K562 (cell line): ENCODE measurements around the gene TLN1. TPM values are rescaled to one million over a fixed set of nuclear protein-coding genes. Genes with fewer than 3 reads are reported as not detected.

Source experiments
- BRF2 ChIP-seq: IDR thresholded peaks from 3 replicates; pipeline ENCODE4 v1.6.1; 2011; ENCODE audit warnings: borderline replicate concordance, mild to moderate bottlenecking; ENCODE audit not compliant: insufficient read length, insufficient read depth
- CREBBP ChIP-seq: IDR thresholded peaks from one replicate; pipeline ENCODE4 v1.6.1; 2012; ENCODE audit warnings: low read depth, mild to moderate bottlenecking, control low read depth, inconsistent platforms, low read length
- EGR1 ChIP-seq: fragments of 450-650 bp; conservative IDR thresholded peaks from 2 replicates; pipeline ENCODE4 v1.6.1; 2017; ENCODE audit warnings: mild to moderate bottlenecking
- GTF2F1 ChIP-seq: IDR thresholded peaks from 2 replicates; pipeline ENCODE4 v1.6.1; 2011; ENCODE audit warnings: low read depth, low read length, improper control_type of control experiment
- IRF2 ChIP-seq: sonication (generic); formaldehyde crosslinking; IDR thresholded peaks from 2 replicates; pipeline ENCODE4 v1.8.1; 2022; ENCODE audit warnings: mild to moderate bottlenecking, missing genetic modification reagents
- PML ChIP-seq: IDR thresholded peaks from 2 replicates; pipeline ENCODE4 v1.6.1; 2012; ENCODE audit warnings: low read length, inconsistent platforms
- RBM34 ChIP-seq: fragments of 200-400 bp; formaldehyde crosslinking; IDR thresholded peaks from 2 replicates; pipeline ENCODE4 v1.6.1; 2018; ENCODE audit warnings: low read length, borderline replicate concordance; ENCODE audit not compliant: insufficient read depth
- RFX1 ChIP-seq: fragments of 450-650 bp; IDR thresholded peaks from 2 replicates; pipeline ENCODE4 v1.6.1; 2016; ENCODE audit warnings: mild to moderate bottlenecking, moderate library complexity
- SIN3B ChIP-seq: fragments of 450-650 bp; IDR thresholded peaks from 2 replicates; pipeline ENCODE4 v1.6.1; 2017; ENCODE audit warnings: low read depth, mild to moderate bottlenecking, moderate library complexity
- SMARCC2 ChIP-seq: fragments of 450-650 bp; IDR thresholded peaks from 2 replicates; pipeline ENCODE4 v1.6.1; 2017; ENCODE audit warnings: antibody characterized with exemption, moderate library complexity, mild to moderate bottlenecking, low read depth
- SPI1 ChIP-seq: IDR thresholded peaks from 2 replicates; pipeline ENCODE4 v1.6.1; 2011; ENCODE audit warnings: low read depth, low read length, control low read depth, borderline replicate concordance
- SRSF1 ChIP-seq: fragments of 200-400 bp; formaldehyde crosslinking; IDR thresholded peaks from 2 replicates; pipeline ENCODE4 v1.6.1; 2017; ENCODE audit warnings: mild to moderate bottlenecking, low read depth, low read length, moderate library complexity
- TSC22D4 ChIP-seq: fragments of 450-650 bp; IDR thresholded peaks from 2 replicates; pipeline ENCODE4 v1.6.1; 2016; ENCODE audit warnings: missing genetic modification characterization, missing biosample characterization, control low read depth
- ZBTB43 ChIP-seq: sonication (generic); formaldehyde crosslinking; IDR thresholded peaks from 2 replicates; pipeline ENCODE4 v1.8.0; 2023; ENCODE audit warnings: mild to moderate bottlenecking, missing genetic modification reagents
- ZNF253 ChIP-seq: fragments of 250-450 bp; sonication (Bioruptor Pico); conservative IDR thresholded peaks from 2 replicates; pipeline ENCODE4 v1.6.1; 2021; ENCODE audit warnings: mild to moderate bottlenecking
- ZNF263 ChIP-seq: sonication (generic); formaldehyde crosslinking; IDR thresholded peaks from 2 replicates; pipeline ENCODE4 v1.8.0; 2022; ENCODE audit warnings: mild to moderate bottlenecking, missing genetic modification reagents, borderline replicate concordance
- ZNF318 ChIP-seq, 2 experiments: fragments of 450-650 bp; IDR thresholded peaks; 2 replicates each; pipeline ENCODE4 v1.6.1; 2016; ENCODE audit warnings: mild to moderate bottlenecking in 2 of 2, borderline replicate concordance in 1 of 2, low read depth in 1 of 2, moderate library complexity in 1 of 2
- ZNF830 ChIP-seq: fragments of 250-450 bp; sonication (Bioruptor Pico); IDR thresholded peaks from 2 replicates; pipeline ENCODE4 v1.5.0; 2021; ENCODE audit warnings: mild to moderate bottlenecking
- polyA plus RNA-seq, 8 experiments: library from polyadenylated mRNA; depleted of rRNA in 4 of 8; stranded (reverse) in 5 of 8; unstranded in 3 of 8; fragments of >200 nt; fragmentation: Nextera tagmentation in 2 of 8; fragmentation: Illumina TruSeq in 1 of 8; extraction: Ambion mirVana in 2 of 8; extraction: Trizol in 1 of 8; gene quantifications; 2 replicates each; pipeline versions ENCODE4 v1.2.1 to v1.2.3, GENCODE V29; 2011 to 2014; ENCODE audit warnings: inconsistent platforms in 1 of 8, missing spikeins in 1 of 8
- total RNA-seq, 7 experiments: library from RNA; depleted of rRNA in 6 of 7; stranded (reverse); fragments of >200 nt in 6 of 7; fragmentation: Illumina TruSeq in 2 of 7; extraction: Trizol in 2 of 7; gene quantifications; 2 replicates each; pipeline versions ENCODE4 v1.2.1 to v1.2.3, GENCODE V29; 2011 to 2021; ENCODE audit warnings: low replicate concordance in 1 of 7

TLN1 gene
- total and polyA plus RNA-seq, 9 of the 15 experiments (the other 6 are each of a cell fraction or from before 2014, with no cell fraction given) = 3.6 to 240 (median 54.8) TPM

- TF ChIP-seq ZNF318 (IDR thresholded peaks at IDR 0.05; ENCODE audit: borderline replicate concordance in 1 of 2, low read depth in 1 of 2) = no peak
- no peak for TF ChIP-seq RBM34
- TF ChIP-seq IRF2 (CRISPR knock-in tag) = no peak
- no peak for TF ChIP-seq ZBTB43
- no peak for TF ChIP-seq SIN3B
- no peak for TF ChIP-seq BRF2
- no peak for TF ChIP-seq SMARCC2
- no peak for TF ChIP-seq TSC22D4
- peak; percentile 76 for TF ChIP-seq SPI1
- TF ChIP-seq ZNF253 (CRISPR knock-in tag) = no peak
- TF ChIP-seq ZNF263 = peak; percentile 84
- TF ChIP-seq RFX1 = peak; percentile 73
- no peak for TF ChIP-seq SRSF1
- peak; percentile 27; the same call in 1 of the 2 replicates for TF ChIP-seq EGR1
- no peak for TF ChIP-seq GTF2F1
- TF ChIP-seq CREBBP = no peak
- no peak for TF ChIP-seq ZNF830 (CRISPR knock-in tag)
- TF ChIP-seq PML = no peak
Observed at GRCh38 chr9:35732800-35733541, 976 bp upstream of the TLN1 start (continued).
